Adrenal gland (tissue), 5 donors: ENCODE measurements around the gene SLC19A2.

Experiments used
- CTCF ChIP-seq, 6 experiments: fragments of 450-650 bp in 4 of 6; fragments of 200-600 bp in 2 of 6; sonication (generic) in 1 of 6; IDR thresholded peaks; 1 replicate in 5 of 6; 2 replicates in 1 of 6; pipeline versions ENCODE4 v1.5.1 to v1.8.0; 2016 to 2021; ENCODE audit warnings: antibody characterized with exemption in 6 of 6, mild to moderate bottlenecking in 2 of 6, moderate library complexity in 1 of 6
- POLR2A ChIP-seq, 2 donors: fragments of 450-650 bp; IDR thresholded peaks; one replicate each; pipeline ENCODE4 v1.6.1; 2017; ENCODE audit warnings: antibody characterized with exemption in 2 of 2, mild to moderate bottlenecking in 2 of 2, moderate library complexity in 1 of 2
- donor health status: DM: no; HTN: no; CAD: no.

GRCh38 chr1:169485431-169486280 lies at the start of gene SLC19A2:
- TF ChIP-seq CTCF (IDR thresholded peaks at IDR 0.05) (peak in 4 of 6 experiments; percentile 2 to 37 (median 26)), POLR2A (IDR thresholded peaks at IDR 0.05) (peak; percentile 90 to 99)
